A375 (cell line): Measurements from ENCODE around the gene FGG. TPM values are rescaled to one million over a fixed set of nuclear protein-coding genes. Genes with fewer than 3 reads are reported as not detected.

Source experiments
- total RNA-seq: library from RNA; depleted of rRNA; stranded (reverse); fragments of >200 nt; shearing (Covaris generic); gene quantifications from 2 replicates; pipeline ENCODE4 v1.2.3, GENCODE V29; 2014; rRNA removed

Gene FGG
- total RNA-seq: not detected in 2 replicates

GRCh38 chr4:154612472-154613414 is at the start of gene FGG:
TSS of gene FGG (minus strand) at chr4:154612656. CDS start at chr4:154612609, 47 bp downstream.

GRCh38 chr4:154590329-154591006 is 22.0 kb downstream of the FGG start, which contains the start of gene FGA:
TSS of gene FGA (minus strand) at chr4:154590742. CDS start at chr4:154590687, 55 bp downstream.

GRCh38 chr4:154562697-154563254 is 49.7 kb downstream of the FGG start, which contains the start of gene FGB:
TSS of gene FGB (plus strand) at chr4:154563011. CDS start at chr4:154563019, 8 bp downstream.

Other genes starting within 250 kb of the FGG start
- gene DCHS2, start 120.9 kb downstream of the FGG start, total RNA-seq: 0.19 and 0.75 TPM in 2 replicates
- gene PLRG1, start 62.3 kb downstream of the FGG start, total RNA-seq: 62.6 and 77.8 TPM in 2 replicates
- gene FGB, start 49.6 kb downstream of the FGG start, total RNA-seq: not detected in 2 replicates
- not detected in 2 replicates for gene FGA, start 21.9 kb downstream of the FGG start, total RNA-seq
- 6.7 and 9.3 TPM in 2 replicates for gene LRAT, start 131.3 kb upstream of the FGG start, total RNA-seq
- gene RBM46, start 168.6 kb upstream of the FGG start, total RNA-seq: 0.32 and 0.53 TPM in 2 replicates